ENCODE measurements around the gene PTPRN. TPM values are rescaled to one million over a fixed set of nuclear protein-coding genes. Genes with fewer than 3 reads are reported as not detected.
A peak's percentile ranks its signal among the peaks of the same experiment; 100 is the strongest.

The PTPRN gene
- total and polyA plus RNA-seq, 2 donors (not counting 3 experiments of a cell fraction or from before 2014, with no cell fraction given), result not detected

- no peak for TF ChIP-seq MAX (IDR thresholded peaks at IDR 0.05; ENCODE audit: insufficient read depth, insufficient read length)
- ChIA-PET POLR2A (interaction anchor here (0.8 to 1.5 kb wide), 4 partner anchors 21 to 33 kb away, joined by 3 to 7 read pairs (median 3); partner anchors contain the start of genes ANKZF1, ATG9A and DNAJB2), CTCF (interaction anchor here (1.3 to 3.3 kb wide), 5 partner anchors 11 to 270 kb away, joined by 3 to 25 read pairs (median 8); partner anchors contain the start of gene DNAJB2)
- peaks cover 2% of the 10 kb centered on the region in 2 experiments for H3K36me3 ChIP-seq (ENCODE audit: control insufficient read depth in 2 of 2, extremely low read depth in 1 of 2, insufficient read depth in 2 of 2, low read length in 2 of 2)
- H4K20me1 ChIP-seq (replicated peaks; ENCODE audit: control insufficient read depth, extremely low read depth, insufficient read depth, low read length), result no peaks in the 10 kb centered on the region
- intact Hi-C loops (cut with micrococcal nuclease) (no loop called here), dilution Hi-C loops (cut with MboI; ENCODE audit: extremely low pct_ligation_motif_present, low sequenced_read_pairs) (no loop called here)
- H3K4me2 ChIP-seq (ENCODE audit: insufficient read depth, low read length), result no peak overlapping the region
- DNase-seq (ENCODE audit: low read depth, low spot score), result no peak
- peaks cover 8% of the 10 kb centered on the region in 2 experiments for H3K27me3 ChIP-seq (ENCODE audit: control insufficient read depth in 2 of 2, insufficient read depth in 2 of 2, low read length in 2 of 2)
- no peak for FAIRE-seq
- no peaks in the 10 kb centered on the region for H3K9me1 ChIP-seq (replicated peaks; ENCODE audit: control insufficient read depth, extremely low read depth, insufficient read depth, low read length)
- H2AFZ ChIP-seq (ENCODE audit: low read depth, low read length), result no peak overlapping the region
- H3K27ac ChIP-seq (ENCODE audit: insufficient read depth, low read depth, low read length), result peak overlapping the region; percentile 75
- H3K4me1 ChIP-seq (ENCODE audit: control insufficient read depth, extremely low read depth, insufficient read depth, low read length), result peaks cover 46% of the 10 kb centered on the region
- H3K79me2 ChIP-seq (ENCODE audit: control insufficient read depth, insufficient read depth, low read length), result peaks cover 15% of the 10 kb centered on the region
- H3K9ac ChIP-seq (replicated peaks; ENCODE audit: extremely low read depth, insufficient read depth, low read length), result peak overlapping the region; percentile 49
- H3K4me3 ChIP-seq (replicated peaks in 1 of 3; ENCODE audit: insufficient read depth in 1 of 3, low read depth in 1 of 3, low read length in 3 of 3), result no peak overlapping the region
- no peaks in the 10 kb centered on the region for H3K9me3 ChIP-seq (replicated peaks; ENCODE audit: control insufficient read depth, insufficient read depth, low read length)
- no TSS peak for BruUV-seq (replicated peaks)
Measured at GRCh38 chr2:219250049-219250781, 59.0 kb downstream of the PTPRN start.

- peak overlapping the region; percentile 27 for H3K4me2 ChIP-seq (ENCODE audit: insufficient read depth, low read length)
- H3K36me3 ChIP-seq (ENCODE audit: control insufficient read depth in 2 of 2, extremely low read depth in 1 of 2, insufficient read depth in 2 of 2, low read length in 2 of 2), result peaks cover 2% of the 10 kb centered on the region in 2 experiments
- H2AFZ ChIP-seq (ENCODE audit: low read depth, low read length), result no peak overlapping the region
- CTCF ChIA-PET, result interaction anchor here (0.6 to 3.3 kb wide), 7 partner anchors 12 to 590 kb away, joined by 3 to 25 read pairs (median 4); partner anchors contain the start of genes BCS1L, CNPPD1, DNAJB2 and ZNF142
- peak overlapping the region; percentile 75 for H3K27ac ChIP-seq (ENCODE audit: insufficient read depth, low read depth, low read length)
- peaks cover 50% of the 10 kb centered on the region for H3K4me1 ChIP-seq (ENCODE audit: control insufficient read depth, extremely low read depth, insufficient read depth, low read length)
- DNase-seq (ENCODE audit: low read depth, low spot score), result peak; percentile 85
- intact Hi-C loops (cut with micrococcal nuclease), result loop anchor here (1.0 kb wide), 2 partner anchors 20 to 30 kb away; partner anchors contain the start of genes ANKZF1, ATG9A and DNAJB2
- TF ChIP-seq JUN (IDR thresholded peaks at IDR 0.05; ENCODE audit: borderline replicate concordance, insufficient read depth, insufficient read length, low read depth) (peak; percentile 26), CTCF (IDR thresholded peaks at IDR 0.05; ENCODE audit: extremely low read depth in 1 of 2, insufficient read depth in 1 of 2, low read depth in 1 of 2, low read length in 2 of 2) (no peak), POLR2AphosphoS5 (IDR thresholded peaks at IDR 0.05; ENCODE audit: insufficient read depth, low read depth, low read length) (no peak), MAX (IDR thresholded peaks at IDR 0.05; ENCODE audit: insufficient read depth, insufficient read length) (no peak), MYC (IDR thresholded peaks at IDR 0.05; ENCODE audit: low read depth, low read length) (no peak), POLR2A (IDR thresholded peaks at IDR 0.05; ENCODE audit: low read depth, low read length) (no peak), GATA2 (IDR thresholded peaks at IDR 0.05; ENCODE audit: insufficient read depth, insufficient read length, low read depth, low read length) (no peak), FOS (IDR thresholded peaks at IDR 0.05; ENCODE audit: borderline replicate concordance, insufficient read depth, low read length) (peak; percentile 3), EZH2 (IDR thresholded peaks at IDR 0.05; ENCODE audit: borderline replicate concordance, low read depth, low read length, severe bottlenecking) (no peak)
- dilution Hi-C loops (cut with MboI; ENCODE audit: extremely low pct_ligation_motif_present, low sequenced_read_pairs), result no loop called here
- FAIRE-seq, result peak; percentile 95
- H3K9me3 ChIP-seq (replicated peaks; ENCODE audit: control insufficient read depth, insufficient read depth, low read length), result no peaks in the 10 kb centered on the region
- POLR2A ChIA-PET, result interaction anchor here (0.8 to 1.5 kb wide), 5 partner anchors 20 to 73 kb away, joined by 3 to 7 read pairs (median 3); partner anchors contain the start of genes ANKZF1, ATG9A, CNPPD1 and DNAJB2
- no peaks in the 10 kb centered on the region for H3K9me1 ChIP-seq (replicated peaks; ENCODE audit: control insufficient read depth, extremely low read depth, insufficient read depth, low read length)
- H4K20me1 ChIP-seq (replicated peaks; ENCODE audit: control insufficient read depth, extremely low read depth, insufficient read depth, low read length), result no peaks in the 10 kb centered on the region
- H3K9ac ChIP-seq (replicated peaks; ENCODE audit: extremely low read depth, insufficient read depth, low read length), result peak overlapping the region; percentile 49
- H3K27me3 ChIP-seq (ENCODE audit: control insufficient read depth in 2 of 2, insufficient read depth in 2 of 2, low read length in 2 of 2), result peaks cover 0 to 2% of the 10 kb centered on the region in 2 experiments
- peaks cover 15% of the 10 kb centered on the region for H3K79me2 ChIP-seq (ENCODE audit: control insufficient read depth, insufficient read depth, low read length)
- no peak overlapping the region for H3K4me3 ChIP-seq (replicated peaks in 1 of 3; ENCODE audit: insufficient read depth in 1 of 3, low read depth in 1 of 3, low read length in 3 of 3)
- no TSS peak for BruUV-seq (replicated peaks)
Measured at GRCh38 chr2:219249203-219249980, 59.8 kb downstream of the PTPRN start.

Data from endothelial cell of umbilical vein (primary cell).